GM04504 (cell line): ENCODE results near the gene API5.

Source experiments
- DNase-seq: peaks from one replicate; pipeline ENCODE4 v3.0.0-alpha.2; 2012; ENCODE audit warnings: low read depth

The API5 gene

GRCh38 chr11:43359422-43359818, 47.6 kb downstream of the API5 start:
- no peak for DNase-seq

DNA sequence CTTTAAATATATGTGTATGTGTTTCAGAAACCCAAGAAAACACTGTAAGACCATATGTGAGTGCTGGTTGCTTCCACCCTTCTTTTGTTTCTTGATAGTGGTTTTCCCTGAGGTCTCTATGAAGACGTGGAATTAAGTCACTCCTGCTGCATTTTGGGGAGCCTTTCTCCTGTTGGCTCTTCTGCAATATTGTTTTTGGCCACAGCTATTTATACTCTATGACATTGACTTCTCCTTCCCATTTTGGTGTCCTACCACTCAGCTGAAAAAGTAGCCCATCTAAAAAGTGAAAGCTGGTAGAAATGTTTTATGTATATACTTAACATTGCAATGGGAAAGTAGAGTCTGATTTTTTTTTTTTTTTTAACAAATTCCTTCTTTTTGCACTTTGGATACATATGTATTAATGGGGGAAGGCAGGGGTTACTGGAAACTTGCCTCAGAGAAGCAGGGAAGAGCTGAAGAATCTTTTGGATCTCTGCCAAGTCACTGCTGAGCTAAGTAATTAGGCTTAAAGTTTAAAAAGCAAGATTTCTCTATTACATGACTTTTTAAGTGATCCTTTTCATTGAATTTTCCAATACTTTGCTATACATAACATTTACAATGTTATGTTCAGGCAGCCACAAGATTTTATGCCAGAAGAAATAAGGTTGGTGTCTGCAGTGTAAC, 48.7 kb downstream of the API5 start:
- no peak for DNase-seq

GRCh38 chr11:43366677-43367076, 54.9 kb downstream of the API5 start:
- DNase-seq: no peak

DNA sequence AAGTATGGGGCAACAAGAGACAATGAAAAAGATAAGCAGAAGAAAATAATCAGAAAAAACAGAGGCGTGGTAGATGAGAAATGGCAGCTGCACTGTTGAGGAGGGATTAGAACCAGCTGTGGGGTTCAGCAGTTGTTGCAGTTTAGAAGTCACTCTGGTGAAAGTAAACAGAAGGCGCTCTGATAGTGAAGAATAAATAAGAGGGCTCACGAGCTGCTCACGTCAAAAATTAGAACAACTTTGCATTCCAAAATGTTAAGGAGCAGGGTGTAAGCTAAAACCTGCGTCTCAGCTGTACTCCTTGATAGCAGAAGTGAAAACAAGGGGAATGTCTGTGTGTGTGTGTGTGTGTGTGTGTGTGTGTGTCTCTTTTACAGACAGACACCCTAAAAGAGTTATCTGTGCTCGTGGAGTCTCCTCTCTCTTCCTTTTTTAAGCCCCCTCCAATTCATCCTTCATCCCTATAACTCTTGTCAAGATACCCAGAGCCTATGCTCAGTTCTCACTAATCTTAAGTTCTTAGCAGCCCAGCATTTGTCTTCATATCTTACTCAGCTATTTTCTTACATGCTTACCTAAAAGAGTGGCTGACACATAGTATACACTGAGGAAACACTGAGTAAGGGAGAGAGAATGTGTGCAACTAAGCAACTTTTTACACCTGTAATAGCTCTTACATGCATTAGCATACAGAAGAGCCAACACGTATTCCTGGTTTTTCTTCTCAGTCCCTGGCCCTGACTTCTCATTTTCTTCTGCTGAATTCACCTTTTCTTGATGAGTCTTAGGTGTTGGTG, 55.8 kb downstream of the API5 start:
- DNase-seq: no peak

DNA sequence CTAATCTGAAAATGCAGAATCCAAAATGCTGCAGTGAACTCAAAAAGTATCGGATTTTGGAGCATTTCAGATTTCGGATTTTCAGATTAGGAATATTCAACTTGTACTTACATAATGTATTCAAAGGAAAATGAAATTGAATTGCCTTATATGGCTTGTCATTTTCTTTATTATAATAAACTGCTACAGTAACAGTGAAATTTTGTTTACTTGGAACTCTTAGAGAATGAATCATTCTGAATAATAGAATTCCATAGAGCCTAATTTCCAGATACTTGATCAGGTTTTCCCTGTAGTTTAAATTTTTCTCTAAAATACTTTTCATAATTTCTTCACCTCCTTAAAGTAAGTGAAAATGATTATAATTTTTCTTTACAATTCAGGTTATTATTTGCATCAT, 64.3 kb downstream of the API5 start:
- no peak for DNase-seq

DNA sequence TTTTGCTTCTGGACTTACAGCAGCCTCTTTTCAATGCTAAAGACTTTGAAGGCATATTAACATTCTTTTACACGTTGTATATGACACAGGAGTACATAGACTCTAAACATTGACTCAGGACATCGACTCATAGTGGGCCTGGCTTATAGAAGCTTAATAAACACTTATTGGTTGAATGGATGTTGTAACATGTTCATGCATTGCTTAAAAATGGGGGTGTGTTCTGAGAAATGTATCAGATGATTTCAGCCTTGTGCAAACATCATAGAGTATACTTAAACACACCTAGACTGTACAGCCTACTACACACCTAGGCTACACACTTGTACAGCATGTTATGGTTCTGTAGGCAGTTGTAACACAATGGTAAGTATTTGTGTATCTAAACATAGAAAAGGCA, 64.8 kb downstream of the API5 start:
- peak; percentile 24 for DNase-seq

DNA sequence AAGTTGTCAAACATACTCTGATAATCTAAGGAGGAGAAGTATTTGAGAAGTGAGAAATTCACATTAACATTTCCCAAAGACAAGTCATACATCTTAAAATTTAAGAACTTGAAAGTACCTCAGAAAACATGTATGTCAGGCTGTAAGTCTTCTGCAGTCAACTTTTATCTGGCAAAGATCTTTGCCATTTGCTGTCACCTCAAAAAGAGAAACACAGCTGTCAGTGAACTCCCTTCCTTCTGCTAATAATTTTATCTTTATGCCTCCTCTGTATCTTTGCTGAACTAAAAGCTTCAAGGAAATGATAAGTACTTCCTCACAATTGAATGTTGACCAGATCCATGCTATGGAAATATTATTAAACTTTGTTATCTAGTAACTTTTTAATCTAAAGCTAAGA, 65.6 kb downstream of the API5 start:
- DNase-seq: no peak

DNA sequence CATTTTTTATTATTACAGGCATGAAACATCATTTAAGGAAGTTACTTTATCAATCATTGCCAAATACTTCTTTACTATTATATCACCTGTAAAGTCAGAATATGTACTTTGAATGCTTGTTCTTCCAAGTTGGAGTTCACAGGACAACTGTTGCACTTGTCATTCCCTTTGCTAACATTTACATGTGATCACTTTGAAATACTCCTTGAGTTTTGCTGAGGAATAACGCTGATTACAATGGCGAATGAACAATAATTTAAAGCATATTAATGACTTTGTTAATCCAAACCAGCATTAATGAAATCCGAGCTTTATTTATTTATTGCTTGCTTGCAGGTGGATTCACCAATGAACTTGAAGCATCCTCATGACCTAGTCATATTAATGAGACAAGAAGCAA, 67.1 kb downstream of the API5 start:
- DNase-seq: no peak

DNA sequence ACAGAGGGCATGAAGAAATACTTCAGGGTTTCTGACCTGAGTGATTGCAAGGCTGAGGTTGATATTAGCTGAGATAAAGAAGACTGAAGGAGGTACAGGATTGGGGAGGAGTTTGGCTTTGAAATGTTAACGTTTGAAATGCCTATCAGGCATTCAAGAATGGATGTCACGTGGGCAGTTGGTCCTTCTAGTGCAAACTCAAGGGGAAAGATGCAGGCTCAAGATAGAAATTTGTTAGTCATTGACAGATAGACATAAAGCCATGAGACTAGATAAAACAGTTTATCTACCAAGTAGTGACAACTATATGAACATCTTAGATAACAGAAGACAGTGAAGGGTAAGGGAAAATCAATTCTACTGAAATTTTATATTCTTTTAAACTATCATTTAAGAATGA, 70.0 kb downstream of the API5 start:
- no peak for DNase-seq

DNA sequence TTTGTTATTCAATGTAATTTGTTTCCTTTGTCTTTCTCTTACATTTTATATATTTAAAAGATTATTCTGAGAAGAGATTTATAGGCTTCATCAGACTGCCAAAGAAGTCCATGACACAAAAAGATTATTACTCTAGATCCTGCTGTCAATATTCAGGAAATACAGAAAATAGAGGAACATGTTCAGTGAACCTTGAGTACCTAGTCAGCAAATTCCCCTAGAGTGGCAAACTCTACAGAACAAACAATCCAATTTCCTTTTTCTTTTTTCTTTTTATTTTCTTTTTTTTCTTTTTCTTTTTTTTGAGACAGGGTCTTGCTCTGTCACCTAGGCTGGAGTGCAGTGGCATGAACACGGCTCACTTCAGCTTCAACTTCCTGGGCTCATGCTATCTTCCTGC, 70.8 kb downstream of the API5 start:
- DNase-seq: no peak

DNA sequence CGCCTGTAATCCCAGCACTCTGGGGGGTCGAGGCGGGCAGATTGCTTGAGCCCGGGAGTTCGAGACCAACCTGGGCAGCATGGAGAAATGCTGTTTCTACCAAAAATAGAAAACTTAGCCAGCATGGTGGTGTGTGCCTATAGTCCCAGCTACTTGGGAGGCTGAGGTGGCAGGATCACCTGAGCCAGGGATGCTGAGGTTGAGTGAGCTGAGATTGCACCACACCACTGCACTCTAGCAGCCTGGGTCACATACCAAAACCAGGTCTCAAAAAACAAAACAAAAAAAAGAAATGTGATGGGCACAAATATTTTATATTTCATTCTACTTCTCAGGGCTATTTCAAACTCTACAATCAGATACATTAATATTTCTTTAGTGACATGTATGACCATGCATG, 72.6 kb downstream of the API5 start:
- no peak for DNase-seq

DNA sequence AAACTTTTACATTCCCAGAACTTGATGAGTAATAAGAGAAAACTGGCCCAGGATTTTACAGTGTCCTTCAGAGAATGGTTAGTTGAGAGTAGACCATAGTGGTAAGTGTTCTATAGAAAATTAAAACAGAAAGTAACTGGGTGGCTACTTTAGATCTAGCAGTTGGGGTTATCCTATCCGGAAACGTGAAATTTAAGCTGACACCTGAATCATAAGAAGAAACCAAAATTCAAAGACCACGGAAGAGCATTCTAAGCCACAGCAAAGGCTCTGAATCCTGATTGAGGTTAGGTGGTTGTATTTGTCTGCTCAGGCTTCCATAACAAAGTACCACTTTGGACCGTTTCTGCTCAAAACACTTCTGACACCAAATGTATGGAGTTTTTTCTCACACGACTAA, 80.9 kb downstream of the API5 start:
- no peak for DNase-seq

GRCh38 chr11:43393765-43394355, 82.1 kb downstream of the API5 start:
- DNase-seq: no peak
